ENCODE results near the gene INO80B. TPM values are rescaled to one million over a fixed set of nuclear protein-coding genes. Genes with fewer than 3 reads are reported as not detected.
"Not testable (repeated sequence)": the region's sequence is repeated elsewhere in the genome, so short reads cannot be mapped to it uniquely, and the experiment has no call there.

Gene INO80B
- total RNA-seq, 5 donors from 2014 or later (not counting 1 experiment from before 2014, with no cell fraction given): 44.5 to 70.8 (median 68.4) TPM

GRCh38 chr2:74457129-74457548 lies 2.3 kb downstream of the INO80B start:
- H3K36me3 ChIP-seq (ENCODE audit: control insufficient read depth in 2 of 2, extremely low read depth in 1 of 2, insufficient read depth in 1 of 2, low read length in 1 of 2): peaks cover 0 to 14% of the 10 kb centered on the region in 2 donors
- CTCF ChIA-PET: interaction anchor here in 1 of 2 donors (0.6 to 3.3 kb wide), 3 partner anchors 16 to 167 kb away, joined by 3 to 24 read pairs (median 6); partner anchors contain the start of genes CCDC142, MRPL53 and TTC31
- no peaks in the 10 kb centered on the region for H3K27me3 ChIP-seq (replicated peaks in 1 of 2; ENCODE audit: control insufficient read depth in 2 of 2, extremely low read depth in 1 of 2, insufficient read depth in 2 of 2, low read length in 1 of 2)
- peak overlapping the region; percentile 93 to 99 (median 97) for H3K4me3 Mint-ChIP-seq
- H3K36me3 Mint-ChIP-seq: no peaks in the 10 kb centered on the region
- H3K4me1 Mint-ChIP-seq: peaks cover 63 to 75% (median 69%) of the 10 kb centered on the region in 3 donors
- peaks cover 40 to 51% of the 10 kb centered on the region in 2 experiments for H3K4me1 ChIP-seq (ENCODE audit: control insufficient read depth in 1 of 2, extremely low read depth in 1 of 2, insufficient read depth in 2 of 2, low read length in 2 of 2)
- H3K27me3 Mint-ChIP-seq: no peaks in the 10 kb centered on the region
- peak in 1 of 35 experiments; percentile 87 for DNase-seq
- peak overlapping the region; percentile 99 for H3K27ac ChIP-seq (ENCODE audit: low read length)
- ATAC-seq (replicated peaks in 1 of 4): no peak
- POLR2A ChIA-PET: interaction anchor here (0.8 to 1.4 kb wide), 5 partner anchors 16 to 720 kb away, joined by 3 to 15 read pairs (median 3); partner anchors contain the start of genes MRPL53 (in 1 of the 2) and TPRKB (in 1 of the 2)
- no peaks in the 10 kb centered on the region for H3K9me3 Mint-ChIP-seq
- no peaks in the 10 kb centered on the region for H3K9me3 ChIP-seq
- H3K27ac Mint-ChIP-seq: peak overlapping the region; percentile 97 to 99
- peak overlapping the region; percentile 65 to 96 for H3K4me3 ChIP-seq (ENCODE audit: control insufficient read depth in 1 of 2, extremely low read depth in 1 of 2, low read length in 1 of 2)
- WGBS (ENCODE audit: insufficient coverage): under 1% methylated on average over 23 of the region's 27 CpGs

- Mint-ChIP-seq H3K9me3 (no peaks in the 10 kb centered on the region), H3K4me3 (peak overlapping the region; percentile 93 to 99 (median 97)), H3K27ac (peak overlapping the region; percentile 99), H3K4me1 (peaks cover 60 to 71% (median 64%) of the 10 kb centered on the region in 3 donors), H3K27me3 (no peaks in the 10 kb centered on the region), H3K36me3 (peaks cover 2% of the 10 kb centered on the region)
- no peaks in the 10 kb centered on the region for H3K9me3 ChIP-seq
- CTCF ChIA-PET: interaction anchor here (0.5 to 1.9 kb wide), 7 partner anchors 10 to 395 kb away, joined by 3 to 14 read pairs (median 4); partner anchors contain the start of genes CCDC142 (in 1 of the 2), MRPL53 (in 1 of the 2) and TTC31 (in 1 of the 2)
- H3K27me3 ChIP-seq (replicated peaks in 1 of 2; ENCODE audit: control insufficient read depth in 2 of 2, extremely low read depth in 1 of 2, insufficient read depth in 2 of 2, low read length in 1 of 2): no peaks in the 10 kb centered on the region
- peaks cover 36 to 46% of the 10 kb centered on the region in 2 experiments for H3K4me1 ChIP-seq (ENCODE audit: control insufficient read depth in 1 of 2, extremely low read depth in 1 of 2, insufficient read depth in 2 of 2, low read length in 2 of 2)
- peak; percentile 49 to 69 (median 52) for ATAC-seq (replicated peaks in 1 of 4)
- WGBS (ENCODE audit: insufficient coverage): under 1% methylated on average over 36 of the region's 46 CpGs
- peak in 34 of 35 experiments; percentile 52 to 85 (median 72) for DNase-seq
- peaks cover 4 to 19% of the 10 kb centered on the region in 2 donors for H3K36me3 ChIP-seq (ENCODE audit: control insufficient read depth in 2 of 2, extremely low read depth in 1 of 2, insufficient read depth in 1 of 2, low read length in 1 of 2)
- POLR2A ChIA-PET: interaction anchor here (0.5 to 1.7 kb wide), 13 partner anchors 9 to 97 kb away, joined by 3 to 15 read pairs (median 4); partner anchors contain the start of genes C2orf81 (in 1 of the 2), CCDC142 (in 1 of the 2), MRPL53 (in 1 of the 2) and TTC31 (in 1 of the 2)
- peak overlapping the region; percentile 69 to 96 for H3K4me3 ChIP-seq (ENCODE audit: control insufficient read depth in 1 of 2, extremely low read depth in 1 of 2, low read length in 1 of 2)
- H3K27ac ChIP-seq (ENCODE audit: low read length): peak overlapping the region; percentile 99
These were observed 2.8 kb downstream of the INO80B start for GRCh38 chr2:74457549-74458131.

- Histone ChIP-seq H3K36me3 (ENCODE audit: control insufficient read depth in 2 of 2, extremely low read depth in 1 of 2, insufficient read depth in 1 of 2, low read length in 1 of 2) (peaks cover 6 to 24% of the 10 kb centered on the region in 2 donors), H3K9me3 (no peaks in the 10 kb centered on the region), H3K4me1 (ENCODE audit: control insufficient read depth in 1 of 2, extremely low read depth in 1 of 2, insufficient read depth in 2 of 2, low read length in 2 of 2) (peaks cover 32 to 44% of the 10 kb centered on the region in 2 experiments), H3K27me3 (replicated peaks in 1 of 2; ENCODE audit: control insufficient read depth in 2 of 2, extremely low read depth in 1 of 2, insufficient read depth in 2 of 2, low read length in 1 of 2) (no peaks in the 10 kb centered on the region), H3K4me3 (ENCODE audit: control insufficient read depth in 1 of 2, extremely low read depth in 1 of 2, low read length in 1 of 2) (peak within 1 kb of the TSS; percentile 93 to 96), H3K27ac (ENCODE audit: low read length) (peak within 1 kb of the TSS; percentile 99)
- peak; percentile 96 to 100 (median 100) for DNase-seq
- Mint-ChIP-seq H3K9me3 (no peaks in the 10 kb centered on the region), H3K4me3 (peak within 1 kb of the TSS; percentile 93 to 99 (median 97)), H3K27ac (peak within 1 kb of the TSS; percentile 99), H3K27me3 (no peaks in the 10 kb centered on the region), H3K4me1 (peaks cover 59 to 71% (median 64%) of the 10 kb centered on the region in 3 donors), H3K36me3 (peaks cover 5% of the 10 kb centered on the region)
- 2% methylated on average over 20 of the region's 38 CpGs for WGBS (ENCODE audit: insufficient coverage)
- ATAC-seq (replicated peaks in 1 of 4): peak; percentile 82 to 84 (median 82)
- ChIA-PET POLR2A (interaction anchor here (0.5 to 1.7 kb wide), 15 partner anchors 9 to 259 kb away, joined by 3 to 15 read pairs (median 4); partner anchors contain the start of genes C2orf81 (in 1 of the 2), CCDC142 (in 1 of the 2), MRPL53 (in 1 of the 2) and TTC31 (in 1 of the 2)), CTCF (interaction anchor here (0.5 to 1.9 kb wide), 10 partner anchors 10 to 395 kb away, joined by 3 to 14 read pairs (median 4); partner anchors contain the start of genes CCDC142 (in 1 of the 2), MRPL53 (in 1 of the 2) and TTC31 (in 1 of the 2))
These were observed 3.4 kb downstream of the INO80B start, which contains the start of gene WBP1 for GRCh38 chr2:74458132-74458937. Gene WBP1, plus strand, starts transcription at chr2:74458438. Its CDS starts 165 bp downstream, at chr2:74458603.

- Mint-ChIP-seq H3K36me3 (peaks cover 5% of the 10 kb centered on the region), H3K27ac (peak overlapping the region; percentile 99), H3K4me3 (peak overlapping the region; percentile 93 to 99 (median 97)), H3K9me3 (no peaks in the 10 kb centered on the region), H3K27me3 (no peaks in the 10 kb centered on the region), H3K4me1 (peaks cover 61 to 74% (median 66%) of the 10 kb centered on the region in 3 donors)
- ChIA-PET POLR2A (interaction anchor here (0.6 to 1.7 kb wide), 7 partner anchors 9 to 259 kb away, joined by 4 to 15 read pairs (median 4); partner anchors contain the start of gene MRPL53 (in 1 of the 2)), CTCF (interaction anchor here in 1 of 2 donors (0.5 to 1.9 kb wide), 8 partner anchors 9 to 73 kb away, joined by 3 to 14 read pairs (median 4); partner anchors contain the start of genes CCDC142, MRPL53 and TTC31)
- WGBS (ENCODE audit: insufficient coverage): 6% methylated on average over 2 of the region's 10 CpGs
- DNase-seq: peak in 1 of 35 experiments; percentile 36
- peaks cover 6 to 24% of the 10 kb centered on the region in 2 donors for H3K36me3 ChIP-seq (ENCODE audit: control insufficient read depth in 2 of 2, extremely low read depth in 1 of 2, insufficient read depth in 1 of 2, low read length in 1 of 2)
- H3K27ac ChIP-seq (ENCODE audit: low read length): peak overlapping the region; percentile 99
- H3K4me1 ChIP-seq (ENCODE audit: control insufficient read depth in 1 of 2, extremely low read depth in 1 of 2, insufficient read depth in 2 of 2, low read length in 2 of 2): peaks cover 32 to 47% of the 10 kb centered on the region in 2 experiments
- no peaks in the 10 kb centered on the region for H3K27me3 ChIP-seq (replicated peaks in 1 of 2; ENCODE audit: control insufficient read depth in 2 of 2, extremely low read depth in 1 of 2, insufficient read depth in 2 of 2, low read length in 1 of 2)
- H3K9me3 ChIP-seq: no peaks in the 10 kb centered on the region
- no peak for ATAC-seq (replicated peaks in 1 of 4)
- H3K4me3 ChIP-seq (ENCODE audit: control insufficient read depth in 1 of 2, extremely low read depth in 1 of 2, low read length in 1 of 2): peak overlapping the region; percentile 93 to 96
These were observed 4.1 kb downstream of the INO80B start for GRCh38 chr2:74458938-74459363.

- CTCF ChIA-PET: interaction anchor here in 1 of 2 donors (0.5 to 1.9 kb wide), 3 partner anchors 8 to 14 kb away, joined by 3 to 13 read pairs (median 5); partner anchors contain the start of gene MRPL53
- not testable (repeated sequence) for H3K4me3 ChIP-seq (ENCODE audit: control insufficient read depth in 1 of 2, extremely low read depth in 1 of 2, low read length in 1 of 2)
These were observed 4.7 kb downstream of the INO80B start for GRCh38 chr2:74459503-74460118.

More at GRCh38 chr2:74459503-74460118, 4.7 kb downstream of the INO80B start:
- H3K36me3 ChIP-seq (ENCODE audit: control insufficient read depth in 2 of 2, extremely low read depth in 1 of 2, insufficient read depth in 1 of 2, low read length in 1 of 2): peaks cover 6 to 24% of the 10 kb centered on the region in 2 donors
- not testable (repeated sequence) for H3K36me3 Mint-ChIP-seq; H3K27ac ChIP-seq (ENCODE audit: low read length); ATAC-seq (replicated peaks in 1 of 4); H3K27me3 Mint-ChIP-seq; H3K9me3 Mint-ChIP-seq; H3K27me3 ChIP-seq (replicated peaks in 1 of 2; ENCODE audit: control insufficient read depth in 2 of 2, extremely low read depth in 1 of 2, insufficient read depth in 2 of 2, low read length in 1 of 2); H3K9me3 ChIP-seq; DNase-seq
- POLR2A ChIA-PET: interaction anchor here in 1 of 2 donors (1.7 kb wide), 1 partner anchor 9 kb away, joined by 5 read pairs; no protein-coding TSS in a partner anchor
- Mint-ChIP-seq H3K4me3 (peak overlapping the region; percentile 93 to 99 (median 97)), H3K4me1 (peaks cover 62 to 72% (median 69%) of the 10 kb centered on the region in 3 donors), H3K27ac (peak overlapping the region; percentile 89 to 99)
- 91% methylated on average over 11 of the region's 13 CpGs for WGBS (ENCODE audit: insufficient coverage)
- H3K4me1 ChIP-seq (ENCODE audit: control insufficient read depth in 1 of 2, extremely low read depth in 1 of 2, insufficient read depth in 2 of 2, low read length in 2 of 2): peaks cover 32 to 54% of the 10 kb centered on the region in 2 experiments
